Measurements from ENCODE around the gene TMEM88. TPM values are rescaled to one million over a fixed set of nuclear protein-coding genes. Genes with fewer than 3 reads are reported as not detected.

TMEM88 gene
- total RNA-seq, 4 donors from 2014 or later, result 0.91 to 5.9 (median 3.4) TPM

GRCh38 chr17:7848739-7849129 lies 6.1 kb upstream of the TMEM88 start:
- H3K4me3 ChIP-seq (ENCODE audit: low read depth, poor library complexity, severe bottlenecking), result no peak overlapping the region
- WGBS, 2 donors, result 91 to 94% methylated on average over 19 to 21 of the region's 21 CpGs
- intact Hi-C loops (cut with DNase I; ENCODE audit: low total_unique reads), result no loop called here
- no peak for DNase-seq (ENCODE audit: low spot score in 2 of 2)
- TF ChIP-seq POLR2A (IDR thresholded peaks at IDR 0.05), result no peak
- no peak for TF ChIP-seq CTCF (IDR thresholded peaks at IDR 0.05)

GRCh38 chr17:7849130-7849750 lies 5.6 kb upstream of the TMEM88 start:
- DNase-seq (ENCODE audit: low spot score in 2 of 2), result peak in 1 of 2 donors; percentile 13
- intact Hi-C loops (cut with DNase I; ENCODE audit: low total_unique reads), result no loop called here
- 84 to 91% methylated on average over 35 of the region's 35 CpGs for WGBS, 2 donors
- H3K4me3 ChIP-seq (ENCODE audit: low read depth, poor library complexity, severe bottlenecking), result no peak overlapping the region
- TF ChIP-seq POLR2A (IDR thresholded peaks at IDR 0.05) (no peak), CTCF (IDR thresholded peaks at IDR 0.05) (no peak)

- WGBS, 2 donors, result 83 to 86% methylated on average over 12 of the region's 12 CpGs
- no peak for TF ChIP-seq POLR2A (IDR thresholded peaks at IDR 0.05)
- TF ChIP-seq CTCF (IDR thresholded peaks at IDR 0.05), result no peak
- intact Hi-C loops (cut with DNase I; ENCODE audit: low total_unique reads), result no loop called here
- DNase-seq (ENCODE audit: low spot score in 2 of 2), result no peak
- H3K4me3 ChIP-seq (ENCODE audit: low read depth, poor library complexity, severe bottlenecking), result no peak overlapping the region
These were observed 4.9 kb upstream of the TMEM88 start for GRCh38 chr17:7849751-7850504.

- no peak overlapping the region for H3K4me3 ChIP-seq (ENCODE audit: low read depth, poor library complexity, severe bottlenecking)
- intact Hi-C loops (cut with DNase I; ENCODE audit: low total_unique reads), result no loop called here
- peak in 1 of 2 donors; percentile 14 for DNase-seq (ENCODE audit: low spot score in 2 of 2)
- WGBS, 2 donors, result 89 to 90% methylated on average over 15 to 17 of the region's 17 CpGs
- TF ChIP-seq POLR2A (IDR thresholded peaks at IDR 0.05) (no peak), CTCF (IDR thresholded peaks at IDR 0.05) (no peak)
These were observed 4.0 kb upstream of the TMEM88 start for GRCh38 chr17:7850701-7851437.

GRCh38 chr17:7851438-7852261 lies 3.2 kb upstream of the TMEM88 start:
- intact Hi-C loops (cut with DNase I; ENCODE audit: low total_unique reads), result no loop called here
- DNase-seq (ENCODE audit: low spot score in 2 of 2), result peak; percentile 75 to 97
- 17 to 21% methylated on average over 45 to 55 of the region's 60 CpGs for WGBS, 2 donors
- TF ChIP-seq CTCF (IDR thresholded peaks at IDR 0.05) (peak in 1 of 3 donors; percentile 96), POLR2A (IDR thresholded peaks at IDR 0.05) (no peak)
- no peak overlapping the region for H3K4me3 ChIP-seq (ENCODE audit: low read depth, poor library complexity, severe bottlenecking)
